Uterus (tissue), 2 donors: ENCODE results near the gene PCNX2.

ENCODE experiments used
- CTCF ChIP-seq, 4 experiments: fragments of 200-600 bp in 2 of 4; fragments of 450-650 bp in 2 of 4; sonication (generic) in 2 of 4; IDR thresholded peaks; one replicate each; pipeline ENCODE4 v1.5.1; 2016 to 2019; ENCODE audit warnings: antibody characterized with exemption in 4 of 4, mild to moderate bottlenecking in 2 of 4, moderate library complexity in 1 of 4
- POLR2A ChIP-seq, 2 donors: fragments of 450-650 bp; IDR thresholded peaks; one replicate each; pipeline ENCODE4 v1.6.1; 2016; ENCODE audit warnings: antibody characterized with exemption in 2 of 2, mild to moderate bottlenecking in 1 of 2, moderate library complexity in 1 of 2

GRCh38 chr1:233313434-233314155, 18.1 kb upstream of the PCNX2 start:
- TF ChIP-seq CTCF (IDR thresholded peaks at IDR 0.05) (no peak), POLR2A (IDR thresholded peaks at IDR 0.05) (no peak)
